Activated CD8-positive, alpha-beta memory T cell treated with anti-CD3 and anti-CD28 coated beads, Interleukin-2, amount 50 U/mL, for 1 hour (primary cell): ENCODE results near the gene AGAP4.
"Not testable (repeated sequence)": the region's sequence is repeated elsewhere in the genome, so short reads cannot be mapped to it uniquely, and the experiment has no call there.

ENCODE experiments used
- DNase-seq: peaks from one replicate; pipeline ENCODE4 v3.0.0-alpha.2; 2020; ENCODE audit errors: extremely low read depth

Gene AGAP4

DNA sequence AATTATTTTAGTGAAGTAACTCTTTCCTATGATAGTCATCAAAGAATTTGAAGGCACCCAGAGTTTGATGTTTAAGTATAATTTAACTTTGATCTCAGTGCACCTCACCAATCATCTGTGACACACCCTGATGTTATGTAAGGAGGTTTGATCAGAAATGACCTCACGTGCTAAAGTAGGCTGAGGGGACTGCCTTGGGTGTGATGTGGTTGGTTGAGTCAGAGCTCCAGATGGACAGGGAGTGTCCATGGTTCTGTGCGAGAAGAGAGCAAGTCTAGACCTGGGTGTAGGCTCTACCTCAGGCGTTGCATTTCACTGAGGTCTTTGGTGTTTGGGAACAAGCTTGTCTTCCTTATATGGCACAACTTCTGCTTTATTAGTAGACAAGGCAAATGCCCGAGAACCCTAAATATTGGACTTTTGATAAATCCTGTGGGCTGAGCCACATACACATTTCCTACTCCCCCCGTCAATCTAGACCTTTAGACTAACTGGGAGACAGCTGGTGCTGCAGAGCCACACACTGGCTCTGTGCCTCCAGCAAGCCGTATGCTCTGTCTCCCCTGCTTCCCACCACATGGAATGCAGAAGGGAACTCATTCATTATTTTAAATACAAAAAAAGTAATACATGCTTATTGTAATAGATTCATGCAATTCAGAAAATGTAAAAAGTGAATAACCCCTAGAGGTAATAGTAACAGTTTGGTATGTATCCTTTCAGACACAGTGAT, 56.4 kb downstream of the AGAP4 start:
- DNase-seq = not testable (repeated sequence)

- DNase-seq = not testable (repeated sequence)
Observed at GRCh38 chr10:45789991-45790390, 57.3 kb downstream of the AGAP4 start.

DNA sequence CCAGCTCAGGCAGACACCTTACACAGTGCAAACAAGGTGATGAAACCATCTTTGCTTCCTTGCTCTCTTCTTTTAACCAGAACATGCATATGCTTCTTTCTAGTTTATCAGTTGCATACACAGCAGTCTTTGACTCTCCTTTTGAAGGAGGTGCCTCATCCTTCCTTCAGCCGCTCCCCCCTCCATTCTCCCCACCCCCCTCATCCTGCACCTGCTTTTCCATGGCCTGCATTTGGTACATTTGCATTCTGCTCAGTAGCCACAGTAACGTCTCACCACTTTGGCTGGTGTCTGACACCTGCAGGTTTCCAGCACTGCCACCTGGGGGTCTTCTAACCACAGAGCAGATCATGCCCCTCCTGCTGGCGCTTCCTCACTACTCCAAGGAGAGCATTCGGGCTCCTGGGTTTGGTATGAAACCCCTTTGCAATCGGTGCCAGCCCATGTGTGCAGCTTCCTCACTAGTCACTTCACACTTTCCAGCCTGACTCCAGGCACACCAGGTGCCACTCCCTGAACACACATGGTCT, 60.0 kb downstream of the AGAP4 start:
- DNase-seq = not testable (repeated sequence)

GRCh38 chr10:45786217-45786616, 61.1 kb downstream of the AGAP4 start:
- not testable (repeated sequence) for DNase-seq
